HG02943 (cell line): ENCODE measurements around the gene TPST2.

Experiments
- ATAC-seq: cut with Tn5 transposase; IDR thresholded peaks from one replicate; pipeline ENCODE4 v1.9.1; 2021; ENCODE audit warnings: mild to moderate bottlenecking, low read depth, moderate library complexity; ENCODE audit not compliant: unreplicated experiment

TPST2 gene

GRCh38 chr22:26479792-26480610 lies 109.9 kb downstream of the TPST2 start:
- ATAC-seq: no peak

GRCh38 chr22:26479043-26479791 lies 110.7 kb downstream of the TPST2 start:
- ATAC-seq: no peak

- ATAC-seq: no peak
These were observed 112.6 kb downstream of the TPST2 start for GRCh38 chr22:26477341-26477731.

GRCh38 chr22:26476705-26477340 lies 113.1 kb downstream of the TPST2 start:
- no peak for ATAC-seq

GRCh38 chr22:26474682-26475081 lies 115.2 kb downstream of the TPST2 start:
- no peak for ATAC-seq
